GM12872 (cell line): Measurements from ENCODE around the gene TGFBR3L.

Source experiments
- CTCF ChIP-seq: IDR thresholded peaks from 3 replicates; pipeline ENCODE4 v1.5.1; 2011; ENCODE audit warnings: low read depth, mild to moderate bottlenecking, low read length, moderate library complexity; ENCODE audit not compliant: insufficient read depth

Gene TGFBR3L

GRCh38 chr19:7961920-7962626 lies 47.4 kb downstream of the TGFBR3L start:
- TF ChIP-seq CTCF = no peak

- TF ChIP-seq CTCF = no peak
These were observed 48.1 kb downstream of the TGFBR3L start for GRCh38 chr19:7962644-7963268.

GRCh38 chr19:7963566-7963965 lies 48.9 kb downstream of the TGFBR3L start:
- no peak for TF ChIP-seq CTCF

- no peak for TF ChIP-seq CTCF
These were observed 50.7 kb downstream of the TGFBR3L start for GRCh38 chr19:7965259-7965841.

- no peak for TF ChIP-seq CTCF
These were observed 51.5 kb downstream of the TGFBR3L start for GRCh38 chr19:7965921-7966665.

GRCh38 chr19:7968008-7968795 lies 53.6 kb downstream of the TGFBR3L start:
- TF ChIP-seq CTCF = no peak
